Measurements from ENCODE around the gene SRGAP1. TPM values are rescaled to one million over a fixed set of nuclear protein-coding genes. Genes with fewer than 3 reads are reported as not detected.

The SRGAP1 gene
- total RNA-seq, 3 donors from 2014 or later (not counting 1 experiment from before 2014, with no cell fraction given) = 0.10 to 0.49 (median 0.16) TPM

DNA sequence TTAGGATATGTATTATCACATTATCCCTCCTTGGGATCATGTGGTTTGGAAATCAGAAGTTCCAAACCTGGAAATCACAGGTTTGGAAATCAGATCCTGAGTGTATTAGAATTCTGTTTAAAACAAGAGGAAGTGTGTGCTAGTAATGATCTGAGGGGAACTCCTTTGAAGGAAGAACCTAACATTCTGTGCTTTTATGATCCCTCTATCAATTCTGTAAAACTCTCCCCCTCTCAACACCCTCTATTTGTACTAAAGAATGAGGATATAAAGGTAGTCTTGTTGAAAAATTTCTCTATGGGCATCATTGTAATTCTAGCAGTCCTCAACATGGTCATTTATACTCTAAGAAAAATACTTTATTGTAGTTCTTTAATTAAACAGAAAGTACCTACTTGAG is 97.4 kb downstream of the SRGAP1 start:
- no peaks in the 10 kb centered on the region for H3K9me3 ChIP-seq (ENCODE audit: control insufficient read depth, insufficient read depth, low read length)
- H3K4me1 ChIP-seq (ENCODE audit: control insufficient read depth, insufficient read depth, low read length) = no peaks in the 10 kb centered on the region
- no peaks in the 10 kb centered on the region for H3K27me3 ChIP-seq (ENCODE audit: control insufficient read depth, insufficient read depth, low read length)
- H3K36me3 ChIP-seq (ENCODE audit: control insufficient read depth, insufficient read depth, low read length) = no peaks in the 10 kb centered on the region
- Mint-ChIP-seq H3K27ac (no peak overlapping the region), H3K9me3 (no peaks in the 10 kb centered on the region), H3K4me1 (no peaks in the 10 kb centered on the region), H3K27me3 (ENCODE audit: low read depth in 2 of 2) (no peaks in the 10 kb centered on the region), H3K36me3 (no peaks in the 10 kb centered on the region), H3K4me3 (no peak overlapping the region)
- no peak overlapping the region for H3K27ac ChIP-seq (ENCODE audit: low read length)
- no peak for ATAC-seq
- TF ChIP-seq, protein P1, sequence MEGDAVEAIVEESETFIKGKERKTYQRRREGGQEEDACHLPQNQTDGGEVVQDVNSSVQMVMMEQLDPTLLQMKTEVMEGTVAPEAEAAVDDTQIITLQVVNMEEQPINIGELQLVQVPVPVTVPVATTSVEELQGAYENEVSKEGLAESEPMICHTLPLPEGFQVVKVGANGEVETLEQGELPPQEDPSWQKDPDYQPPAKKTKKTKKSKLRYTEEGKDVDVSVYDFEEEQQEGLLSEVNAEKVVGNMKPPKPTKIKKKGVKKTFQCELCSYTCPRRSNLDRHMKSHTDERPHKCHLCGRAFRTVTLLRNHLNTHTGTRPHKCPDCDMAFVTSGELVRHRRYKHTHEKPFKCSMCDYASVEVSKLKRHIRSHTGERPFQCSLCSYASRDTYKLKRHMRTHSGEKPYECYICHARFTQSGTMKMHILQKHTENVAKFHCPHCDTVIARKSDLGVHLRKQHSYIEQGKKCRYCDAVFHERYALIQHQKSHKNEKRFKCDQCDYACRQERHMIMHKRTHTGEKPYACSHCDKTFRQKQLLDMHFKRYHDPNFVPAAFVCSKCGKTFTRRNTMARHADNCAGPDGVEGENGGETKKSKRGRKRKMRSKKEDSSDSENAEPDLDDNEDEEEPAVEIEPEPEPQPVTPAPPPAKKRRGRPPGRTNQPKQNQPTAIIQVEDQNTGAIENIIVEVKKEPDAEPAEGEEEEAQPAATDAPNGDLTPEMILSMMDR (IDR thresholded peaks at IDR 0.05) = no peak
- no peak overlapping the region for H3K4me3 ChIP-seq (ENCODE audit: low read length)
- intact Hi-C loops (cut with micrococcal nuclease) = no loop called here
- no peak for DNase-seq

DNA sequence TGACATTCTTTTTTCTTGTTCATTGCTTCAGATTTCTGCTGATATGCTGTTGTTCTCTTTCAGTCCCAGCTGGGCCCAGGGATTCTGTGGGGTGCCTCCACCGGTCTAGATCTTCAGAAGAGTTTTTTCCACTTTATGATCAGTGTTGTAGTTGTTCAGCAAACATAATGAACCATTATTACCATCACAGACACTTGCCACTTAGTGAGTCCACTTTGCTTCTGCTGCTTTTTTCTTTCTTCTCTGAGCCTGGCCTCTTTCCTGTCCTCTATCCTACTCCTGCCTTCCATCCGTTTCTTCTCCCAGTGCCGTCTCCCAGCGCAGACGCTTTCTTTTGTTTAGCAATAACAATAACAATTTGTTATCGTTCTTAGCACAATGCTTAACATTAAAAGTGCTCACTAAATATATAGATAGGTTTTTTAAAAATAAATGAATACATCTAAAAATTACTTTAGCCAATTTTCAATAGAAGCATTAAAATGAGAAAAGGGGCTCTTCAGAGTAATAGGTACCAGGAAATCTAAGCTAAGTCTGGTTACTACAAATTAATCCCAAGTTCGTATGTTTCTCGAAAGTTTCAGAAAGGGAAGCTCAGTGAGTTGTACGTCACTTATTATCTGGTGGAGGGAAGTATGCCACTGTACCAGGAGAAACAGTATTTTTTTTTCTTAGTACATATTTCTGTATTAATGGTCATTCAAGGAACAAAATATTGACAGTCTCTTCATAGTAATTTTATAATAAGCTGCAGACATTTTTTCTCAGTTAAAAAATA is 98.2 kb downstream of the SRGAP1 start:
- WGBS (ENCODE audit: insufficient coverage) = 93% methylated on average over 7 of the region's 9 CpGs
- intact Hi-C loops (cut with micrococcal nuclease) = no loop called here
- ATAC-seq = no peak

DNA sequence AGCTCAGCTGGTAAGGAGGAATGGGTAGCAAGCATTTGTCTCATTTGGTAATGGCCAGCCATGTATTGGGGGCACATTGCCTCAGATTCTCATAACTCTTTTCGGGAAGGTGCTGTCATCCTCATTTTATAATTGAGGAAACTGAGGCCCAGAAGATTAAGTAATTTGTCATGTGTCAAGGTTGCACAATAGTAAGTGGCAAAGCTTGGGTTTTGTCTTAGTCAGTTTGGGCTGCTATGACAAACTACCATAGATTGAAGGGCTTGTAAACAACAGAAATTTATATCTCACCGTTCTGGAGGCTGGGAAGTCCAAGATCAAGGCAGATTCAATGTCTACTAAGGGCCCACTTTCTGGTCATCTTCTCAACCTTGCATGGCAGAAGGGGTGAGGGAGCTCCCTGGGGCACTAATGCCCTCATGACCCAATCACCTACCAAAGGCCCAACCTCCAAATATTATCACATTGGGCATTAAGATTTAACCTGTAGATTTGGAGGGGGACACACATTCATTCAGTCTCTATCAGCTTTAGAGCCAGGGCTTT is 99.6 kb downstream of the SRGAP1 start:
- 89% methylated on average over 2 of the region's 2 CpGs for WGBS (ENCODE audit: insufficient coverage)

More for the DNA sequence above, 98.2 kb downstream of the SRGAP1 start:
- H3K4me3 ChIP-seq (ENCODE audit: low read length) = no peak overlapping the region
- H3K27ac Mint-ChIP-seq = no peak overlapping the region
- no peaks in the 10 kb centered on the region for H3K9me3 Mint-ChIP-seq
- H3K36me3 Mint-ChIP-seq = no peaks in the 10 kb centered on the region
- no peaks in the 10 kb centered on the region for H3K4me1 ChIP-seq (ENCODE audit: control insufficient read depth, insufficient read depth, low read length)
- no peaks in the 10 kb centered on the region for H3K4me1 Mint-ChIP-seq
- H3K27me3 ChIP-seq (ENCODE audit: control insufficient read depth, insufficient read depth, low read length) = no peaks in the 10 kb centered on the region
- H3K27me3 Mint-ChIP-seq (ENCODE audit: low read depth in 2 of 2) = no peaks in the 10 kb centered on the region
- no peak for DNase-seq
- no peaks in the 10 kb centered on the region for H3K36me3 ChIP-seq (ENCODE audit: control insufficient read depth, insufficient read depth, low read length)
- no peak overlapping the region for H3K27ac ChIP-seq (ENCODE audit: low read length)
- TF ChIP-seq, protein P1 (IDR thresholded peaks at IDR 0.05) = no peak
- no peaks in the 10 kb centered on the region for H3K9me3 ChIP-seq (ENCODE audit: control insufficient read depth, insufficient read depth, low read length)
- H3K4me3 Mint-ChIP-seq = no peak overlapping the region

More for the DNA sequence above, 99.6 kb downstream of the SRGAP1 start:
- no peaks in the 10 kb centered on the region for H3K27me3 ChIP-seq (ENCODE audit: control insufficient read depth, insufficient read depth, low read length)
- H3K4me1 Mint-ChIP-seq = no peaks in the 10 kb centered on the region
- H3K27ac Mint-ChIP-seq = no peak overlapping the region
- DNase-seq (no peak), ATAC-seq (no peak)
- no peaks in the 10 kb centered on the region for H3K36me3 ChIP-seq (ENCODE audit: control insufficient read depth, insufficient read depth, low read length)
- no peaks in the 10 kb centered on the region for H3K27me3 Mint-ChIP-seq (ENCODE audit: low read depth in 2 of 2)
- no peak overlapping the region for H3K4me3 ChIP-seq (ENCODE audit: low read length)
- TF ChIP-seq, protein P1 (IDR thresholded peaks at IDR 0.05) = no peak
- no peak overlapping the region for H3K4me3 Mint-ChIP-seq
- H3K9me3 ChIP-seq (ENCODE audit: control insufficient read depth, insufficient read depth, low read length) = no peaks in the 10 kb centered on the region
- no peaks in the 10 kb centered on the region for H3K36me3 Mint-ChIP-seq
- no peaks in the 10 kb centered on the region for H3K4me1 ChIP-seq (ENCODE audit: control insufficient read depth, insufficient read depth, low read length)
- H3K27ac ChIP-seq (ENCODE audit: low read length) = no peak overlapping the region
- intact Hi-C loops (cut with micrococcal nuclease) = no loop called here
- H3K9me3 Mint-ChIP-seq = no peaks in the 10 kb centered on the region

Data from natural killer cell (primary cell).